ENCODE measurements around the gene LOXL4.

The LOXL4 gene

GRCh38 chr10:98257961-98258360 is 10.0 kb downstream of the LOXL4 start:
- Histone ChIP-seq H3K9me3 (ENCODE audit: control insufficient read depth, insufficient read depth, low read length) (no peaks in the 10 kb centered on the region), H3K27me3 (ENCODE audit: control insufficient read depth, insufficient read depth, low read length) (no peaks in the 10 kb centered on the region), H3K36me3 (ENCODE audit: control insufficient read depth, insufficient read depth, low read length) (no peaks in the 10 kb centered on the region), H3K4me1 (ENCODE audit: control insufficient read depth, insufficient read depth, low read length) (no peaks in the 10 kb centered on the region), H3K4me3 (ENCODE audit: low read length) (no peak overlapping the region), H3K27ac (ENCODE audit: low read length) (no peak overlapping the region)
- WGBS (ENCODE audit: insufficient coverage, insufficient read length) = no CpG with 5 or more reads among the region's 16 CpGs
- no peak for DNase-seq (ENCODE audit: low read depth, low spot score)

- no CpG with 5 or more reads among the region's 12 CpGs for WGBS (ENCODE audit: insufficient coverage, insufficient read length)
- Histone ChIP-seq H3K36me3 (ENCODE audit: control insufficient read depth, insufficient read depth, low read length) (no peaks in the 10 kb centered on the region), H3K9me3 (ENCODE audit: control insufficient read depth, insufficient read depth, low read length) (no peaks in the 10 kb centered on the region), H3K4me3 (ENCODE audit: low read length) (no peak overlapping the region), H3K27me3 (ENCODE audit: control insufficient read depth, insufficient read depth, low read length) (no peaks in the 10 kb centered on the region), H3K4me1 (ENCODE audit: control insufficient read depth, insufficient read depth, low read length) (no peaks in the 10 kb centered on the region), H3K27ac (ENCODE audit: low read length) (no peak overlapping the region)
- DNase-seq (ENCODE audit: low read depth, low spot score) = no peak
These were observed 10.8 kb downstream of the LOXL4 start for GRCh38 chr10:98257198-98257597.

- no peaks in the 10 kb centered on the region for H3K9me3 ChIP-seq (ENCODE audit: control insufficient read depth, insufficient read depth, low read length)
- no peak overlapping the region for H3K27ac ChIP-seq (ENCODE audit: low read length)
- H3K36me3 ChIP-seq (ENCODE audit: control insufficient read depth, insufficient read depth, low read length) = no peaks in the 10 kb centered on the region
- no peak for DNase-seq (ENCODE audit: low read depth, low spot score)
- WGBS (ENCODE audit: insufficient coverage, insufficient read length) = no CpG with 5 or more reads among the region's 11 CpGs
- H3K27me3 ChIP-seq (ENCODE audit: control insufficient read depth, insufficient read depth, low read length) = no peaks in the 10 kb centered on the region
- H3K4me3 ChIP-seq (ENCODE audit: low read length) = no peak overlapping the region
- H3K4me1 ChIP-seq (ENCODE audit: control insufficient read depth, insufficient read depth, low read length) = no peaks in the 10 kb centered on the region
These were observed 11.3 kb downstream of the LOXL4 start for GRCh38 chr10:98256692-98257091.

- no peak for DNase-seq (ENCODE audit: low read depth, low spot score)
- no peaks in the 10 kb centered on the region for H3K4me1 ChIP-seq (ENCODE audit: control insufficient read depth, insufficient read depth, low read length)
- whole genome bisulfite sequencing (ENCODE audit: insufficient coverage, insufficient read length) = no CpG with 5 or more reads among the region's 17 CpGs
- H3K36me3 ChIP-seq (ENCODE audit: control insufficient read depth, insufficient read depth, low read length) = no peaks in the 10 kb centered on the region
- no peak overlapping the region for H3K27ac ChIP-seq (ENCODE audit: low read length)
- H3K27me3 ChIP-seq (ENCODE audit: control insufficient read depth, insufficient read depth, low read length) = no peaks in the 10 kb centered on the region
- no peak overlapping the region for H3K4me3 ChIP-seq (ENCODE audit: low read length)
- H3K9me3 ChIP-seq (ENCODE audit: control insufficient read depth, insufficient read depth, low read length) = no peaks in the 10 kb centered on the region
These were observed 12.7 kb downstream of the LOXL4 start for GRCh38 chr10:98255146-98255877.

GRCh38 chr10:98254234-98254974 is 13.6 kb downstream of the LOXL4 start:
- WGBS (ENCODE audit: insufficient coverage, insufficient read length) = no CpG with 5 or more reads among the region's 10 CpGs
- DNase-seq (ENCODE audit: low read depth, low spot score) = no peak
- Histone ChIP-seq H3K4me1 (ENCODE audit: control insufficient read depth, insufficient read depth, low read length) (no peaks in the 10 kb centered on the region), H3K4me3 (ENCODE audit: low read length) (no peak overlapping the region), H3K27me3 (ENCODE audit: control insufficient read depth, insufficient read depth, low read length) (no peaks in the 10 kb centered on the region), H3K27ac (ENCODE audit: low read length) (no peak overlapping the region), H3K9me3 (ENCODE audit: control insufficient read depth, insufficient read depth, low read length) (no peaks in the 10 kb centered on the region), H3K36me3 (ENCODE audit: control insufficient read depth, insufficient read depth, low read length) (no peaks in the 10 kb centered on the region)

GRCh38 chr10:98253499-98253898 is 14.5 kb downstream of the LOXL4 start:
- no peak overlapping the region for H3K4me3 ChIP-seq (ENCODE audit: low read length)
- no peaks in the 10 kb centered on the region for H3K27me3 ChIP-seq (ENCODE audit: control insufficient read depth, insufficient read depth, low read length)
- no peak overlapping the region for H3K27ac ChIP-seq (ENCODE audit: low read length)
- H3K4me1 ChIP-seq (ENCODE audit: control insufficient read depth, insufficient read depth, low read length) = no peaks in the 10 kb centered on the region
- no peak for DNase-seq (ENCODE audit: low read depth, low spot score)
- no peaks in the 10 kb centered on the region for H3K9me3 ChIP-seq (ENCODE audit: control insufficient read depth, insufficient read depth, low read length)
- 0 out of 2 replicates have a peak, but pooled peaks cover 1% of the 10 kb centered on the region for H3K36me3 ChIP-seq (ENCODE audit: control insufficient read depth, insufficient read depth, low read length)
- WGBS (ENCODE audit: insufficient coverage, insufficient read length) = no CpG with 5 or more reads among the region's 17 CpGs

- WGBS (ENCODE audit: insufficient coverage, insufficient read length) = no CpG with 5 or more reads among the region's 7 CpGs
- no peaks in the 10 kb centered on the region for H3K27me3 ChIP-seq (ENCODE audit: control insufficient read depth, insufficient read depth, low read length)
- no peaks in the 10 kb centered on the region for H3K9me3 ChIP-seq (ENCODE audit: control insufficient read depth, insufficient read depth, low read length)
- DNase-seq (ENCODE audit: low read depth, low spot score) = no peak
- H3K4me1 ChIP-seq (ENCODE audit: control insufficient read depth, insufficient read depth, low read length) = no peaks in the 10 kb centered on the region
- no peak overlapping the region for H3K4me3 ChIP-seq (ENCODE audit: low read length)
- 0 out of 2 replicates have a peak, but pooled peaks cover 3% of the 10 kb centered on the region for H3K36me3 ChIP-seq (ENCODE audit: control insufficient read depth, insufficient read depth, low read length)
- no peak overlapping the region for H3K27ac ChIP-seq (ENCODE audit: low read length)
These were observed 15.5 kb downstream of the LOXL4 start for GRCh38 chr10:98252464-98252863.

GRCh38 chr10:98251399-98251798 is 16.6 kb downstream of the LOXL4 start:
- 0 out of 2 replicates have a peak, but pooled peaks cover 3% of the 10 kb centered on the region for H3K36me3 ChIP-seq (ENCODE audit: control insufficient read depth, insufficient read depth, low read length)
- no peaks in the 10 kb centered on the region for H3K4me1 ChIP-seq (ENCODE audit: control insufficient read depth, insufficient read depth, low read length)
- H3K27me3 ChIP-seq (ENCODE audit: control insufficient read depth, insufficient read depth, low read length) = no peaks in the 10 kb centered on the region
- no peak overlapping the region for H3K4me3 ChIP-seq (ENCODE audit: low read length)
- no peak for DNase-seq (ENCODE audit: low read depth, low spot score)
- no peak overlapping the region for H3K27ac ChIP-seq (ENCODE audit: low read length)
- WGBS (ENCODE audit: insufficient coverage, insufficient read length) = no CpG with 5 or more reads among the region's 8 CpGs
- H3K9me3 ChIP-seq (ENCODE audit: control insufficient read depth, insufficient read depth, low read length) = no peaks in the 10 kb centered on the region

GRCh38 chr10:98249134-98249533 is 18.9 kb downstream of the LOXL4 start:
- DNase-seq (ENCODE audit: low read depth, low spot score) = no peak
- no peaks in the 10 kb centered on the region for H3K27me3 ChIP-seq (ENCODE audit: control insufficient read depth, insufficient read depth, low read length)
- WGBS (ENCODE audit: insufficient coverage, insufficient read length) = no CpG with 5 or more reads among the region's 3 CpGs
- H3K36me3 ChIP-seq (ENCODE audit: control insufficient read depth, insufficient read depth, low read length) = peaks cover 3% of the 10 kb centered on the region; the same call in 1 of the 2 replicates
- no peaks in the 10 kb centered on the region for H3K4me1 ChIP-seq (ENCODE audit: control insufficient read depth, insufficient read depth, low read length)
- H3K27ac ChIP-seq (ENCODE audit: low read length) = no peak overlapping the region
- H3K9me3 ChIP-seq (ENCODE audit: control insufficient read depth, insufficient read depth, low read length) = no peaks in the 10 kb centered on the region
- no peak overlapping the region for H3K4me3 ChIP-seq (ENCODE audit: low read length)

- Histone ChIP-seq H3K27me3 (ENCODE audit: control insufficient read depth, insufficient read depth, low read length) (no peaks in the 10 kb centered on the region), H3K27ac (ENCODE audit: low read length) (no peak overlapping the region), H3K36me3 (ENCODE audit: control insufficient read depth, insufficient read depth, low read length) (peaks cover 3% of the 10 kb centered on the region; the same call in 1 of the 2 replicates), H3K9me3 (ENCODE audit: control insufficient read depth, insufficient read depth, low read length) (no peaks in the 10 kb centered on the region), H3K4me1 (ENCODE audit: control insufficient read depth, insufficient read depth, low read length) (no peaks in the 10 kb centered on the region), H3K4me3 (ENCODE audit: low read length) (no peak overlapping the region)
- no peak for DNase-seq (ENCODE audit: low read depth, low spot score)
- WGBS (ENCODE audit: insufficient coverage, insufficient read length) = no CpG with 5 or more reads among the region's 4 CpGs
These were observed 20.0 kb downstream of the LOXL4 start for GRCh38 chr10:98248018-98248417.

Measured in iPS DF 6.9 (cell line).